GM12878 (cell line): Measurements from ENCODE around the gene PDSS2. TPM values are rescaled to one million over a fixed set of nuclear protein-coding genes. Genes with fewer than 3 reads are reported as not detected.

Source experiments
- ATAC-seq: fragments of 200-7000 bp; cut with Tn5 transposase; 3 replicates; pipeline ENCODE4 v1.9.1; 2020; ENCODE audit warnings: mild to moderate bottlenecking, moderate library complexity
- BruUV-seq: library from RNA; stranded (reverse); fragments of 400-500 nt; replicated peaks from 2 replicates; lab custom pipeline; 2021; lab: Mats Ljungman, UMichigan
- CTCF ChIA-PET: fragments of 300-600 bp; sonication (Branson Sonifier 250); formaldehyde crosslinking; extraction: SDS; loops from one replicate; lab custom pipeline; 2021; ENCODE audit warnings: inconsistent platforms; lab: Yijun Ruan, JAX
- POLR2A ChIA-PET: fragments of 350-600 bp; formaldehyde crosslinking; extraction: SDS; loops from one replicate; lab custom pipeline; 2021; ENCODE audit warnings: inconsistent platforms; lab: Charles Lee
- RAD21 ChIA-PET: fragments of 300-600 bp; sonication (Branson Sonifier 250); formaldehyde crosslinking; loops from one replicate; lab custom pipeline; 2023; ENCODE audit warnings: antibody characterized with exemption; ENCODE audit not compliant: unreplicated experiment; lab: Charles Lee
- SMC1A ChIA-PET: fragments of 300-600 bp; sonication (Branson Sonifier 250); formaldehyde crosslinking; loops from one replicate; lab custom pipeline; 2023; ENCODE audit not compliant: unreplicated experiment, uncharacterized antibody; lab: Charles Lee
- DNase-seq: peaks from one replicate; pipeline ENCODE4 v3.0.0-alpha.2; 2011; ENCODE audit warnings: low read depth, low spot score
- FAIRE-seq: peaks from 3 replicates; lab custom pipeline; 2011; peaks lifted over from hg19 to GRCh38; lab: Jason Lieb, UNC
- H2AFZ ChIP-seq: 2 replicates; pipeline ENCODE4 v1.6.0; 2011; ENCODE audit warnings: low read depth, low read length, control low read depth; ENCODE audit not compliant: control insufficient read depth
- H3K27ac ChIP-seq: 2 replicates; pipeline ENCODE4 v1.5.1; 2011; ENCODE audit warnings: control low read depth; ENCODE audit not compliant: control insufficient read depth, insufficient read depth
- H3K27me3 ChIP-seq, 2 experiments: replicated peaks in 1 of 2; 2 replicates each; pipeline versions ENCODE4 v1.6.0 to v1.6.1; 2011; ENCODE audit warnings: low read length in 1 of 2; ENCODE audit not compliant: control insufficient read depth in 2 of 2, insufficient read depth in 2 of 2
- H3K36me3 ChIP-seq, 2 experiments: 2 replicates each; pipeline ENCODE4 v1.5.1; 2011; ENCODE audit warnings: low read length in 1 of 2; ENCODE audit not compliant: control insufficient read depth in 2 of 2, insufficient read depth in 2 of 2
- H3K4me1 ChIP-seq: 2 replicates; pipeline ENCODE4 v1.6.1; 2011; ENCODE audit warnings: mild to moderate bottlenecking, low read length, moderate library complexity, mixed read lengths; ENCODE audit not compliant: control insufficient read depth, insufficient read depth
- H3K4me2 ChIP-seq: 2 replicates; pipeline ENCODE4 v1.6.0; 2011; ENCODE audit warnings: control low read depth; ENCODE audit not compliant: control insufficient read depth, insufficient read depth
- H3K4me3 ChIP-seq: fragments of 200-600 bp; sonication (generic); 2 replicates; pipeline ENCODE4 v1.5.1; 2016
- H3K79me2 ChIP-seq: 2 replicates; pipeline ENCODE4 v1.6.0; 2011; ENCODE audit warnings: low read length; ENCODE audit not compliant: control insufficient read depth, insufficient read depth
- H3K9ac ChIP-seq: 2 replicates; pipeline ENCODE4 v1.8.0; 2011; ENCODE audit warnings: low read length, control low read depth, mixed read lengths; ENCODE audit not compliant: control insufficient read depth, insufficient read depth
- H3K9me3 ChIP-seq: replicated peaks from 3 replicates; pipeline ENCODE4 v1.5.1; 2011; ENCODE audit warnings: mild to moderate bottlenecking, low read length; ENCODE audit not compliant: control insufficient read depth, insufficient read depth
- H4K20me1 ChIP-seq: 2 replicates; pipeline ENCODE4 v1.6.0; 2011; ENCODE audit not compliant: control insufficient read depth, insufficient read depth
- CEBPZ ChIP-seq: fragments of 150-350 bp; IDR thresholded peaks from 2 replicates; pipeline ENCODE4 v1.6.1; 2016; ENCODE audit warnings: low read depth, low read length
- EP300 ChIP-seq, 2 experiments: fragments of 150-350 bp in 1 of 2; IDR thresholded peaks; 2 replicates each; pipeline ENCODE4 v1.6.1; 2011 to 2012; ENCODE audit warnings: low read depth in 2 of 2, low read length in 2 of 2, borderline replicate concordance in 1 of 2, improper control_type of control experiment in 1 of 2, inconsistent platforms in 1 of 2; ENCODE audit not compliant: control insufficient read depth in 1 of 2
- ESRRA ChIP-seq: IDR thresholded peaks from 2 replicates; pipeline ENCODE4 v1.6.1; 2012; ENCODE audit warnings: mild to moderate bottlenecking, low read length, improper control_type of control experiment
- POLR2AphosphoS5 ChIP-seq: IDR thresholded peaks from 2 replicates; pipeline ENCODE4 v1.6.1; 2011; ENCODE audit warnings: mild to moderate bottlenecking, low read length, inconsistent platforms
- TCF3 ChIP-seq: IDR thresholded peaks from 2 replicates; pipeline ENCODE4 v1.6.1; 2012; ENCODE audit warnings: low read depth, mild to moderate bottlenecking, low read length, borderline replicate concordance; ENCODE audit not compliant: insufficient read depth
- ZSCAN29 ChIP-seq: fragments of 450-650 bp; IDR thresholded peaks from 2 replicates; pipeline ENCODE4 v1.6.1; 2017; ENCODE audit warnings: mild to moderate bottlenecking, moderate library complexity
- in situ Hi-C: fragments of 300-500 bp; cut with MboI; formaldehyde crosslinking; loops from 9 replicates; pipeline ENCODE4 v1.14.3; 2018; ENCODE audit warnings: mixed read lengths
- intact Hi-C: fragments of 100-400 bp; cut with micrococcal nuclease; formaldehyde crosslinking; loops from one replicate; pipeline ENCODE4 v1.14.2; 2022; ENCODE audit not compliant: unreplicated experiment
- polyA plus RNA-seq, 11 experiments: library from polyadenylated mRNA; depleted of rRNA in 4 of 11; unstranded in 6 of 11; stranded (reverse) in 5 of 11; fragments of >200 nt; fragmentation: Nextera tagmentation in 4 of 11; fragmentation: Illumina TruSeq in 1 of 11; extraction: Ambion mirVana in 4 of 11; extraction: Trizol in 1 of 11; gene quantifications; 1 replicate in 1 of 11; 2 replicates in 10 of 11; pipeline versions ENCODE4 v1.2.1 to v1.2.3, GENCODE V29; 2011 to 2016; ENCODE audit warnings: inconsistent platforms in 2 of 11, missing spikeins in 2 of 11, low read depth in 1 of 11
- total RNA-seq, 4 experiments: library from RNA; depleted of rRNA in 3 of 4; stranded (reverse); fragments of >200 nt in 3 of 4; fragmentation: Illumina TruSeq in 1 of 4; extraction: Trizol in 1 of 4; gene quantifications; 2 replicates each; pipeline versions ENCODE4 v1.2.1 to v1.2.3, GENCODE V29; 2013 to 2021

PDSS2 gene
- total and polyA plus RNA-seq, 10 of the 15 experiments (the other 5 are each of a cell fraction or from before 2014, with no cell fraction given): 7.7 to 15.5 (median 9.6) TPM

GRCh38 chr6:107266563-107266962 lies 192.8 kb downstream of the PDSS2 start:
- ChIA-PET RAD21 (no interaction called here), CTCF (interaction anchor here (1.1 to 1.8 kb wide), 2 partner anchors 9 to 52 kb away, joined by 3 to 6 read pairs; no protein-coding TSS in a partner anchor), SMC1A (interaction anchor here (1.1 to 1.4 kb wide), 3 partner anchors 11 to 300 kb away, joined by 3 to 6 read pairs (median 4); no protein-coding TSS in a partner anchor), POLR2A (no interaction called here)
- Histone ChIP-seq H3K4me3 (no peak overlapping the region), H3K79me2 (no peaks in the 10 kb centered on the region), H3K27ac (no peak overlapping the region), H4K20me1 (no peaks in the 10 kb centered on the region), H3K9ac (no peak overlapping the region), H2AFZ (no peak overlapping the region), H3K9me3 (no peaks in the 10 kb centered on the region), H3K4me2 (no peak overlapping the region), H3K36me3 (no peaks in the 10 kb centered on the region; a peak in 1 of 4 replicates), H3K27me3 (no peaks in the 10 kb centered on the region), H3K4me1 (no peaks in the 10 kb centered on the region)
- TF ChIP-seq POLR2AphosphoS5 (no peak), TCF3 (no peak), ESRRA (no peak), EP300 (IDR thresholded peaks at IDR 0.05; ENCODE audit: borderline replicate concordance in 1 of 2, control insufficient read depth in 1 of 2, low read depth in 2 of 2, low read length in 2 of 2) (no peak), CEBPZ (no peak), ZSCAN29 (no peak)
- no peak for FAIRE-seq
- no peak for DNase-seq
- ATAC-seq: no peak
- in situ Hi-C loops: no loop called here
- intact Hi-C loops: no loop called here
- no TSS peak for BruUV-seq
